GM18502 (cell line): ENCODE results near the gene BAIAP2L1.

Experiments used
- ATAC-seq: cut with Tn5 transposase; IDR thresholded peaks from one replicate; pipeline ENCODE4 v1.9.1; 2021; ENCODE audit warnings: mild to moderate bottlenecking; ENCODE audit not compliant: unreplicated experiment, poor library complexity

The BAIAP2L1 gene

DNA sequence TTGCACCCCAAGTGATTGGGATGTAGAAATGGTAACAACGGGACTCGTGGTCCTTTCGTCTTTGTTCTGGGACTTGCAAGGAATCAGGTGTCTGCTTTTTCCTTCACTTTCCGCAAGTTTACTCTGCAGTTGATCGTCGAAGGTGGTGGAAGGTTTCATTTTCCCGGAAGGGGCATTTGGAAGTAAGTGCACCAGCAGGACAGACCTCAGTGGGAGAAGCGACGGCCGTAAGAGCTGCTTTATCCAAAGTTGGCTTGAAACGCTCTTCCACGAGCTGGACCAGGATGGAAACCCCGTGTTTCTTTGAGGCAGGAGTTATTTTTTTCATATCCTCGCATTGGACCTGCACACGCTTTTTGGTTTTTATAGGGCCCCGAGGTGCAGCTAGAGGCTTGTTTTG is 118.2 kb downstream of the BAIAP2L1 start:
- no peak for ATAC-seq

DNA sequence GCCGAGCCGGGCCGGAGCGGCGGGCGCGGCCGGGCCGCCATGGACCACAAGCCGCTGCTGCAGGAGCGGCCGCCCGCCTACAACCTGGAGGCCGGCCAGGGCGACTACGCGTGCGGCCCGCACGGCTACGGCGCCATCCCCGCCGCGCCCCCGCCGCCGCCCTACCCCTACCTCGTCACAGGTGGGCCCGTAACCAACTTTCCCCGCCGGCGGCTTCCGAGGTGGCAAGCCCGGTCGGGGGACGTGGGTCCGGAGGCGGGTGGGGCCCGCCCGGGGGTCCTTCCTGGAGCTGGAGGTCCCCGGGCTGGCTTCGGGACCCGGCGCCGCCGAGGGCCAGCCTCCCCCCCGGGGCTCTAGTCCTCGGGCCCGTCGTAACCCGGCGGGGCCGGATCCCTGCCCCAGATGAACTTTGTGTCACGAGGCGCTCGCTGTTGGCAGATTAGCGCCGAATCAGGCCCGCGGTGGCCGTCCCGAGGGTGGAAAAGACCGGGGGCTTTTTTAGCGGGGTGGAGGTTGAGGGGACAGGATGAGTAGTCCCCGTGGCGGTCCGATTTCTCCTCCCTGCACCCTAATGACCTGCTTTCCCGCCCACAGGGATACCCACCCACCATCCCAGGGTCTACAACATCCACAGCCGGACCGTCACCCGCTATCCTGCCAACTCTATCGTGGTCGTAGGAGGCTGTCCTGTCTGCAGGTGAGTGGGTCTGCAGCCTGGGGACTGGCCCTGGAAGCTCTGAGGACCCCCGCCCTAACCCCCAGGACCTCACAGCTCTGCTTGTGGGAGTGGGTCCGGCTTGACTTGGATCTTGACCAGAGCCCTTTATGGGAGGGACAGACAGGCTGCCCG is 118.9 kb downstream of the BAIAP2L1 start:
- ATAC-seq = peak; percentile 36

DNA sequence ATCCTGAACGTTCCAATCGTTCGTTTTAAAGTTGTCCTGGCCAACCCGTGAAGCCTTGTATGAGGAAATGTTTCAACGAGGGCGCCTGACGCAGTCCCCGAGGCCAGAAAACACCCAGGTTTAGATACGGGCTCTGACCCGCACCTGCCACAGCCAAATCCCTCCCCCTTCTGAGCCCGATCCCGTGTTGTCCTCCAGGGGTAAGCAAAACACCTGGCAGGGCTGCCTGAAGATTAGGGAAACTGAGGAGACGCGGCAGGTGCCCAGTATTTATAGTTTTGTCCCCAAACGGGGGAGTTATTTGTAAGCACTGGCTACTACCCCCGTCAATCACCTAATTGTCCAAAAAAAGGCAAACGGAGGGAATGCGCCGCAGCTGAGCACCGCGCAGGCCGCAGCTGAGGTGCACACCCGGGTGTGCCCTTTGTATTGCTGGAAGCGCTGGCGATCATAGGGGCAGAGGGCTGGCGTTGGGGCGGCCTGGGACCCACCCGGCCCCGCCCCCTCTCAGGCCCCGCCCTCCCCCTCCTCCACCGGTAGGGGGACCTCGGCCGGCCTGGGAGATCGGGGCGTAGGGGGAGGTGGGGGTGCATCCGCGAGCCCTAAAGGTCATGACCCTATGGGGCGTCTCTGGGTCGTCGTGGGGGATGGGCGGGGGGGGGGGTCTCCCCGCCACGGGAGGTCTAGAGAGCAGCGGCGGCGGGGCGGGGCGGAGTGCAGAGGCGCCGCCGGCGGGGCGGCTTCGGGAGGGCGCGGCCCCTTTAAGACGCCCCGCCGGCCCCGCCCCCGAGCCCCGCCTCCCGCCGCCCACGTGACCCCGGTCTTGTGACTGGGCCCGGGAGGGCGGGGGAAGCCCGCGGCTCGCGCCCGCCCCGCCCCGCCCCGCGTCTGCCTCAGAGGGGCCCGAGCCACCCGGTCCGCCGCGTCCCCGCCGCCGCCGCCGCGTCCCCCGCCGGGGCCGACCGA is 119.8 kb downstream of the BAIAP2L1 start, which contains the start of gene BRI3:
BRI3 (plus strand) TSS at position 896 of the 966 bp plus-strand sequence. CDS start 110 bp downstream, outside the sequence.
- ATAC-seq = peak; percentile 83

GRCh38 chr7:98280296-98280695 is 120.6 kb downstream of the BAIAP2L1 start:
- no peak for ATAC-seq

DNA sequence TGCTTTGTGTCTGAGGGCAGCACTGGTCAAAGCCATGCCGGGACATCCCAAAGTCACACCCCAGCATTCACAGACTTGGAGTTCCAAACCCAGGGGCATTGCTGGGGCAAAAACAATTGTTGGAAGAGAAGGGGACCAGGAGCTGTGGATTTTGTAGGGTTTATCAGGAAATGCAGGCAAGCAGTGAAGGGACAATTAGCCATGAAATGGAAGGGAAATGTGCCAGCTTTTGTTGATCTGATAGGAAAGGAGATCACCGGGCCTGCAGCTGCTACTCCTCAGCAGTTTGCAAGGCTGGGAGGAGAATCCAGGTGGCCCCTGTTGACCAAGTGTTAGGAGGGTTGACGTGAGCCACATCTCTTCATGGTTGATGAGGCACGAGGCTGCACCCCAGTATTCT is 122.0 kb downstream of the BAIAP2L1 start:
- ATAC-seq = no peak

DNA sequence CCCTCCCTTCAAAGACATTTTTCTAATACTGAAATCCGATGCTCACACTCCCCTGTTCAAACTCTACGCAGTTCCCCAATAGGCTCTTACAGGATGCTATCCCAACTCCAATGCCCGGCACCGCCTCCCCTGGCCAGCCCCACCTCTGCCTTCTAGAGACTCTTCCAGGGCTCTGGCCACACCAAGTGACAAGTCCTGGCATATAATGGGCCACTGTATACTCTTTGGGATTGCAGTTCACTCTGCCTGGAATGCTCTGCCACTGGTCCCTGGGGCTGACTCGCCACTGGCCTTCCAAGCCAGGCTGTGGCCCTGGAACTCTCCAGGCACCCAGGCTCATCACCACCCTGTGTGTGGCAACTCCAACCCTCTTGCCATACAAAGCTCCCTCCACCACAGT is 122.5 kb downstream of the BAIAP2L1 start:
- no peak for ATAC-seq

DNA sequence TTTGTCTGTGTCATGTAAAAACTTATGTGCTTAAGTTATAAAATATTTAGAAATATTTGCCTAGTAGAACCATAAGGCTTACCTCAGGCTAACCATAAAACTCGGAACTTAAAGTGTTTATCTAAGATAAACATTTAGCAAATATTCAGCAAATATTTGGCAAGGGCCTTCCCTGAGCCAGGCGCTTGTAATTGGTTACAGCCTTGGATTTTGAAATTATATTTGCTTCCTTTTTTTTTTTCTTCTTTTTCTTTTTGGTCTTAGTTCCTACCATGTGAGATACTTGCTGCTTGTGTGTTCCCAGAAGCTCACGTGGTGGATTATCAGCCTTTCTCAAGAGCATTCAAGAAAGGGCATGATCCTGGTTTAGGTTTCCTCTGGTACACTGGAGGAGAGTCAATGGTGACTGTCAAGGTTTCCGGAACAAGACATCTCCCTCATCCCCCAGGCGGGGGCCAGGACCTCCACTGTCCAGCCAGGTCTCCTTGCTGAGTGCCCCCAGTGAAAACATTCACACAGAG is 124.6 kb downstream of the BAIAP2L1 start:
- no peak for ATAC-seq

GRCh38 chr7:98267303-98267702 is 133.6 kb downstream of the BAIAP2L1 start:
- ATAC-seq = no peak

DNA sequence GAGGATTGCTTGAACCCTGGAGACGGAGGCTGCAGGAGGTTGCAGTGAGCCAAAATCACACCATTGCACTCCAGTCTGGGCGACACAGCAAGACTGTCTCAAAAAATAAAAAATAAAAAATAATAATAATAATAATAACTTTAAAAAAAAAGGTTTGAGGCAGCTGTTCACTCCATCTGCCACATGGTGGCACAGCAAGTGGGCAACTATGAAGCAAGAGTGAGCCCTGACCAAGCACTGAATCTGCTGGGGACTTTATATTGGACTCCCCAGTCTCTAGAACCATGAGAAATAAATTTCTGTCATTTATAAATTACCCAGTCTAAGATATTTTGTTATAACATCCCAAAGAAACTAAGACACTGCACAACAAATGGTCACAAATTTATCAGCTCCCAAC is 134.1 kb downstream of the BAIAP2L1 start:
- no peak for ATAC-seq

DNA sequence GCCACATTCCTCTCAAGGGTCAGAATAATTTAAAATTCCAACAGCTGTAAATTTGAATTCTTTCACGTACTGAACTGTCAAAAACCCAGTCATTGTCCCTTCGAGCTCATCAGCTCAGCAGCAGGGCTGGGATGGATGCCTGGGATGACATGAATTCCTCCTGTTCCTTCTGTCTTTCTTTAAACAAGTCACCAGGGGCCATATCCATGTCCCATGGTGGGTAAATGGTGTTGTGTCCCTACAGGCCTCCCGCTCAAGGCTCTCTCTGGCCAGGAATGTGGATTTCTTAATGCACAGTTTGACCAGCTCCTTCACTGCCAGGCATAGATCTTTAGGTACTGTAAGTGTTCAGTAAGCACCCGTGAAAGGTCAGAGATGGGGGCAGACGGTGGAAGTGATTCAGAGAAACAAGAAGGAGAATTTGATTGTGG is 135.0 kb downstream of the BAIAP2L1 start:
- ATAC-seq = no peak

- no peak for ATAC-seq
Observed at GRCh38 chr7:98257701-98258100, 143.2 kb downstream of the BAIAP2L1 start.

GRCh38 chr7:98256431-98256830 is 144.5 kb downstream of the BAIAP2L1 start:
- no peak for ATAC-seq

DNA sequence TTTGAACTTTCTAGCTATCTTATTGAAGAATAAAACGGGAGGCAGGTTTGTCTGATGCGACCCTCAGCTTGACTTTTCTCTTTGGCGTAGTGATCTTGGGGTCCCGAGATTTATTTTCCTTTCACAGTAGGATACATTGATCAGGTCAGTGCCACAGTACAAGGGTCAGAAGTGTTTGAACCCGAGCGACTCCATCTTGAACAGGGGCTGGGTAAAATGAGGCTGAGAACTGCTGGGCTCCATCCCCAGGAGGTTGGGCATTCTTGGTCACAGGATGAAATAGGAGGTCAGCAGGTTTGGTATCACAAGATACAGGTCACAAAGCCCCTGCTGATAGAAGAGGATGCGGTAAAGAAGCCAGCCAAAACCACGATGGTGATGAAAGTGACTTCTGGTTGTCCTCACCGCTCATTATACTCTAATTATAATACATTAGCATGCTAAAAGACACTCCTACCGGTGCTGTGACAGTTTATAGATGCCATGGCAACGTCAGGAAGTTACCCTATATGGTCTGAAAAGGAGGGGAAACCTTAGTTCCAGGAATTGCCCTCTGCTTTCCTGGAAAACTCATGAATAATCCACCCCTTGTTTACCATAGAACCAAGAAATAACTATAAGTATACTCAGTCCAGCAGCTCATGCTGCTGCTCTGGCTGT is 145.8 kb downstream of the BAIAP2L1 start:
- ATAC-seq = no peak

- no peak for ATAC-seq
Observed at GRCh38 chr7:98254516-98254915, 146.4 kb downstream of the BAIAP2L1 start.

DNA sequence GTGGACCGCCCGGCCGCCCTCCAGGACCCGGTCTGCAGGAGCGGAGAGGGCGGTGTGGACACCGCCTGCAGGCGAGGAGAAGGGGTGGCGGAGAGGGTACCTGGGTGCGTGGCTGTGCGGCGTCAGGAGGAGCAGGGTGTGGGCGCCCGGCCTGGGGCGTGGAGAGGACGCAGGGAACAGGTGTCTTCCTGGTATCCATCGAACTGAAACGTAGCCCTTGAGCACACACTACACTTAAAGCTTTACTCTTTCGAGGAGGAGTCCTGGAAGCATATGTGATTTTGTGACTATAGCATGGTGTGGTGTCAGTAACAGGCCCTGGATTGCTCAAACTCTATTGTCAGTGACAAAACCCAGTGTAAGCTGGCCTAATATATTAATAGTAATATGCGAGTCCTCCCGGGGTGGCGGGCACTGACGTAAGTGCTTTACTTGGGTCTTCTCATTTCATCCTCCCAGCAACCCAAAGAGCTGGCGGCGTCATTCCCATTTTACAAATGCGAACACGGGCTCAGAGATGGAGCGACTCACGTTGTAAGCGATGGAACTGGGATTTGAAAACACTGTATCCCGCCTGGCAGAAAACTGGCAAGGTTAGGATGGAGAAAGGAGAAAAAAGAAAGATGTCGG is 148.3 kb downstream of the BAIAP2L1 start:
- ATAC-seq = peak; percentile 43

GRCh38 chr7:98251601-98252424 is 149.1 kb downstream of the BAIAP2L1 start, which contains the start of gene TECPR1:
Gene TECPR1 (minus strand): TSS chr7:98252232. CDS start chr7:98246146, 6,086 bp downstream.
- peak; percentile 98 for ATAC-seq

DNA sequence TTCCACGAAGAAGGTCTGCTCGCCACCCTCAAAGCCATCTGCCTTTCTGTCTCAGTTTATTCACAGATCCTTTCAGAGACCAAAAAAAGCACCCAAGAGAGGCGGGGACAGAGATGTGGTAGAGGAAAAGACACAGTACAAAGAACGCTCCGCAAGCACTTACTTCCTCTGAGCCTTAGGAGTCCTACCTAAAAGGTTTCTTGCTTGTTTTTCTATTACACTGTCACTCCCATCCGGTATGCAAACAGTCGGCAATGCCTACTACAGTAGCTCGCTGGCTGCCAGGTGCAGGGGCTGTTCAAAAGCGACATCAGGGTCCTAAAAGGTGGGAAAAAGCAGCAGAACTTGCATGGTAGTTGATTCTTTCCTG is 149.7 kb downstream of the BAIAP2L1 start:
- peak; percentile 25 for ATAC-seq

DNA sequence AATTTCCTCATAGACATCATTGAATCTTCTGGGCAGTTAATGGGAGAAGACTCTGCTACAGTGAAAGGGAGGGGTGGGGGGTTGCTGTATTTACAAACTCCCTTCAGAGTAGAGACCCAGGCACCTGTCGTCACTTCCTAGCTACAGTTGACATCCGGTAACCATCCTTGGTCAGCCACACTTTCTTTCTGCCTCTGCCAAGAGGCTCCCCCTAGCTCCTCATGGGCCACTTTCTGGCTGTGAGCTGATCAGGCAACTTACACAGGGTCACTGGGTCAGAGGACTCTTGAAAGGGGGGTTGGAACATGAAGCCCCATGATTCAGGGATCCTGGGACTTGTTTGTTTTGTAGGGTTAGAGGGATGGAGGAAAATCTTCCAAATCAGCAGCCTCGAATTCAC is 150.1 kb downstream of the BAIAP2L1 start:
- no peak for ATAC-seq

DNA sequence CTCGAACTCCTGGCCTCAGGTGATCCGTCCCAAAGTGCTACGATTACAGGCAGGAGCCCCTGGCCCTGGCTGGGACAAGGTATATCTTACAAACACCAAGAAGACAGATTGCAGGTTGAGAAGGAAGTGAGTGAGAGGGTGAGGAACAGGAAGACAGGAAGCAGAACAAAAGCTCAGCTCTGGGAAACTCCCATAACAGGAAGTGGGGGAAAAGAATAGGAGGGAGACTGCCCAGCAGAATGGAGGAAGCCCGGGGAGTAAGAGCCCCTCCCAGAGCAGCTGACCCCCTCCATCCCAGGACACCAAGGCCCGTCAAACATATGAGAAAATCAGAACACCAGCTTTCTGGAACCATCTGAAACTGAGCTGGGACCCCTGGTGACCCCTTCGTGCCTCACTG is 151.8 kb downstream of the BAIAP2L1 start:
- no peak for ATAC-seq
